Activated T-cell treated with anti-CD3 and anti-CD28 coated beads, Interleukin-2, amount 50 U/mL, for 4 hours (primary cell): ENCODE measurements around the gene NAXE. TPM values are rescaled to one million over a fixed set of nuclear protein-coding genes. Genes with fewer than 3 reads are reported as not detected.
A peak's percentile ranks its signal among the peaks of the same experiment; 100 is the strongest.
"Not testable (repeated sequence)": the region's sequence is repeated elsewhere in the genome, so short reads cannot be mapped to it uniquely, and the experiment has no call there.

Experiments
- ATAC-seq, 2 donors: fragments of 200-7000 bp; cut with Tn5 transposase; one replicate each; pipeline ENCODE4 v1.10.0; 2021
- DNase-seq: peaks from one replicate; pipeline ENCODE4 v3.0.0-alpha.2; 2020
- H3K27me3 Mint-ChIP-seq: one replicate; pipeline ENCODE4 v1.8.0; 2021; ENCODE audit warnings: low read depth, mixed read lengths
- H3K36me3 Mint-ChIP-seq: one replicate; pipeline ENCODE4 v1.8.0; 2022; ENCODE audit warnings: mixed read lengths; ENCODE audit not compliant: insufficient read depth
- H3K4me1 Mint-ChIP-seq: one replicate; pipeline ENCODE4 v1.8.0; 2021; ENCODE audit warnings: low read depth, mixed read lengths
- H3K4me3 Mint-ChIP-seq: one replicate; pipeline ENCODE4 v1.8.0; 2021; ENCODE audit warnings: mild to moderate bottlenecking, moderate library complexity, mixed read lengths
- H3K9me3 Mint-ChIP-seq: one replicate; pipeline ENCODE4 v1.8.0; 2021; ENCODE audit warnings: mixed read lengths
- total RNA-seq, 3 donors: library from RNA; stranded (reverse); gene quantifications; one replicate each; pipeline ENCODE4 v1.2.1, GENCODE V29; 2021

Gene NAXE
- total RNA-seq, 3 donors from 2014 or later = 80.3 to 102 (median 83.7) TPM

GRCh38 chr1:156581661-156582387 lies 9.8 kb upstream of the NAXE start:
- H3K36me3 Mint-ChIP-seq = no peaks in the 10 kb centered on the region
- DNase-seq (peak; percentile 32), ATAC-seq (peak; percentile 79 to 81)
- no peaks in the 10 kb centered on the region for H3K27me3 Mint-ChIP-seq
- H3K9me3 Mint-ChIP-seq = no peaks in the 10 kb centered on the region
- peaks cover 18% of the 10 kb centered on the region for H3K4me1 Mint-ChIP-seq
- H3K4me3 Mint-ChIP-seq = peak overlapping the region; percentile 79

DNA sequence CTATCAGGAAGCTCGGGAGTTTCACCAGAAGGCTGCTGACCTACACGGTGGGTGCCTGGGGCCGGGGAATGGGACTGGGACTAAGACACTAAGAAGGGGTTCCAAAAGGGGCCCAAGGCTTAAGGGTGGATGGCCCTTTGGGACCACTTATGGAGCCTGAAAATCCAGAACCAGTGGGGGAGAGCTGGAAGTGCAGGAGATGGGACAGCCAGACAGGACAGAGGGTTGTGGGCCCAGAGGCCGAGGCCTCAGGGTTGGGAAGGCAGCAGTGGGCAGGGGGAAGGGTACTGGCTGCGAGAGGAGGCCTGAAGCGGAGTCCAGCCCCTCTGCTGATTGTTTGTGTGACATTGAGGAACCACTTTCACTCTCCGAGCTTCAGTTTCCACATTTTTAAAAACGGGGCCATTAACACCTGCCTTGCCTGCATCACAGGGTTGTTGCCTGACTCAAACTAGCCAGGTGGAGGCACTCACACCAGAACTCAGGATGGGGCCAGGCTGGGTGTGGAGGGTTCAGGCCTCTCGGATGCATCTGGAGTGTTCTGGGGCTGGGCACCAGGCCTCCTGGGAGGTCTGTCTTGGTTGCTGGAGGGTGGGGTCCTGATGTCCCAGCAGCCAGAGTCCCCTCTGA lies 9.1 kb upstream of the NAXE start:
- H3K27me3 Mint-ChIP-seq = no peaks in the 10 kb centered on the region
- no peak for DNase-seq
- ATAC-seq = peak; percentile 31 to 39

GRCh38 chr1:156583821-156584622 lies 7.6 kb upstream of the NAXE start:
- DNase-seq = peak; percentile 72
- Mint-ChIP-seq H3K27me3 (no peaks in the 10 kb centered on the region), H3K36me3 (no peaks in the 10 kb centered on the region), H3K9me3 (no peaks in the 10 kb centered on the region), H3K4me3 (no peak overlapping the region), H3K4me1 (peaks cover 18% of the 10 kb centered on the region)
- ATAC-seq = peak in 1 of 2 donors; percentile 37

More for the DNA sequence above, 9.1 kb upstream of the NAXE start:
- H3K4me1 Mint-ChIP-seq = peaks cover 18% of the 10 kb centered on the region
- H3K9me3 Mint-ChIP-seq = no peaks in the 10 kb centered on the region
- H3K36me3 Mint-ChIP-seq = no peaks in the 10 kb centered on the region
- H3K4me3 Mint-ChIP-seq = peak overlapping the region; percentile 79

- Mint-ChIP-seq H3K9me3 (no peaks in the 10 kb centered on the region), H3K4me1 (peaks cover 18% of the 10 kb centered on the region), H3K36me3 (no peaks in the 10 kb centered on the region), H3K4me3 (no peak overlapping the region), H3K27me3 (no peaks in the 10 kb centered on the region)
- ATAC-seq (no peak), DNase-seq (no peak)
Observed at GRCh38 chr1:156584813-156585212, 6.8 kb upstream of the NAXE start.

DNA sequence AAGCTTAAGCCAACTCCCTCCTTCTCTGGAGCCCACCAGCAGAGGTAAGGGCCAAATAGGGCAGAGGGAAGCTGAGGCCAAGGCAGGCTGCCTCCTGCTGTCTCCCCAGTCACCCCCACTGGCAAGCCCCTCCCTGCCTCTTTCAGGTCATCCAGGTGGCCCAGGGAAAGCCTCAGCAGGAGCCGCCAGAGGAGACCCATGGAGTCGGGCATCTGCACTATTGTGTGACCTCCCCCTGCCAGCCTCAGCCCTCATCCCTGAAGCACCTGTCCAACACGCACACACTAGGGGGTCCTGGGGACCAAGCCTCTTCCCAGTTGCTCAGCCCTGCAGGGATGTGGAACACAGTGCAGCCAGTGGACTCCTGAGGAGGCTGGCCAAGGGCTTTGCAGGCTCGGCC lies 5.3 kb upstream of the NAXE start:
- no peaks in the 10 kb centered on the region for H3K36me3 Mint-ChIP-seq
- no peaks in the 10 kb centered on the region for H3K27me3 Mint-ChIP-seq
- H3K4me1 Mint-ChIP-seq = peaks cover 21% of the 10 kb centered on the region
- no peaks in the 10 kb centered on the region for H3K9me3 Mint-ChIP-seq
- no peak overlapping the region for H3K4me3 Mint-ChIP-seq
- ATAC-seq = no peak
- DNase-seq = no peak

DNA sequence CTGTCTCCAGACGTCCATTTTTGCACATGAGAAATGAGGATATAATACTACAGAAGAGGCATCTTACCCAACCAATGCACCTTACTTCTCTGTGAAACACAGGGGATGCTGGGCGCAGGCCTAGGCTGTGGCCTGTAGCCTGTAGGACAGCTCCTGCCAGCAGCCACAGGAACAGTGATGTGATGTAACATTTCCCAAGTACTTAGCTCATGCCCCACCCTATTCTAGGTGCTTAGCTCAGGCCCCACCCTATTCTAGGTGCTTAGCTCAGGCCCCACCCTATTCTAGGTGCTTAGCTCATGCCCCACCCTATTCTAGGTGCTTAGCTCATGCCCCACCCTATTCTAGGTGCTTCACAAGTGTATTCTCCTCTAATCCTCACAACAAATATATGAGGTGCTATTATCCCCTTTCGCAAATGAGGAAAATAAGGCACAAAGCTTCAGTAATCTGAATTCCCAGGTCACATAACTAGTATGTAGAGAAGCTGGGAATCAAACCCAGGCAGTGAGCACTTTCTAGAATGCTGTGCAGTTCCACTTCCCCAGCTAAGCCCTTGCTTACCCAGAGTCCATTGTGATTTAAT lies 4.6 kb upstream of the NAXE start:
- peaks cover 19% of the 10 kb centered on the region for H3K4me1 Mint-ChIP-seq
- no peak for DNase-seq
- no peaks in the 10 kb centered on the region for H3K9me3 Mint-ChIP-seq
- H3K27me3 Mint-ChIP-seq = no peaks in the 10 kb centered on the region
- H3K36me3 Mint-ChIP-seq = no peaks in the 10 kb centered on the region
- H3K4me3 Mint-ChIP-seq = no peak overlapping the region
- ATAC-seq = no peak

GRCh38 chr1:156587927-156588326 lies 3.6 kb upstream of the NAXE start:
- H3K4me1 Mint-ChIP-seq = peaks cover 16% of the 10 kb centered on the region
- not testable (repeated sequence) for H3K4me3 Mint-ChIP-seq, H3K36me3 Mint-ChIP-seq, H3K9me3 Mint-ChIP-seq, ATAC-seq, DNase-seq, H3K27me3 Mint-ChIP-seq

- no peaks in the 10 kb centered on the region for H3K36me3 Mint-ChIP-seq
- H3K27me3 Mint-ChIP-seq = no peaks in the 10 kb centered on the region
- no peaks in the 10 kb centered on the region for H3K9me3 Mint-ChIP-seq
- ATAC-seq (no peak), DNase-seq (no peak)
- H3K4me1 Mint-ChIP-seq = peaks cover 10% of the 10 kb centered on the region
- H3K4me3 Mint-ChIP-seq = no peak overlapping the region
Observed at GRCh38 chr1:156589546-156589945, 2.0 kb upstream of the NAXE start.

DNA sequence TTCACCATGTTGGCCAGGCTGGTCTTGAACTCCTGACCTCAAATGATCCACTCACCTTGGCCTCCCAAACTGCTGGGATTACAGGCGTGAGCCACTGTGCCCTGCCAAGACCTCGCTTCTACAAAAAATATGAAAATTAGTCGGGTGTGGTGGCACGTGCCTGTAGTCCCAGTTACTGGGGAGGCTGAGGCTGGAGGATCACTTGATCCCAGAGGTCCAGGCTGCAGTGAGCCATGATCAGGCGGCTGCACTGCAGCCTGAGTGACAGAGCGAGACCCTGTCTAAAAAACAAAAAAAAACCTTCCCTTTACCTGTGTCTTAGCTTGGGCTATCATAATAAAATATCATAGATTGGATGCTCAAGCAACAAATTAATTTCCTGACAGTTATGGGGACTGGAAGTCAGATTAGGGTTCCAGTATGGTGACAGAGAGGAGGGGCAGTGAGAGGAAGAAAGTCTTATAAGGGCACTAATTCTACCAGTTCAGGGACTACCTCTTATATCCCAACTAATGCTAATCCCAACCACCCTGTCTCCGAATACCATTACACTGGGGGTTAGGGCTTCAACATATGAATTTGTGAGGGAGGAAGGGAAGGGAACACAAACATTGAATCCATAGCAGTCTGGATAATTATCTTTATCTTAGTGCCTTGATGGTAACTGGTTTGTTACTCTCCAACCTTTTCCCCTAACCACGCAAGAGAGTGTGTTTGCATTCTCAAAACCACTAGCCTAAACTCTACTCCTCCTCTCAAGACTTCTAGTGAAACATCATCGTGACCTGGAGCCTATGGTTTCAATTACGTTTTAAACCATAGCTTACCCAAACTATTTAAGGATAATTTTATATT lies 1.0 kb upstream of the NAXE start:
- peaks cover 8% of the 10 kb centered on the region for H3K36me3 Mint-ChIP-seq
- H3K4me3 Mint-ChIP-seq = peak overlapping the region; percentile 84
- no peaks in the 10 kb centered on the region for H3K27me3 Mint-ChIP-seq
- peaks cover 10% of the 10 kb centered on the region for H3K4me1 Mint-ChIP-seq
- DNase-seq (no peak), ATAC-seq (no peak)
- H3K9me3 Mint-ChIP-seq = no peaks in the 10 kb centered on the region

GRCh38 chr1:156591181-156591431 lies 470 bp upstream of the NAXE start:
- Mint-ChIP-seq H3K27me3 (no peaks in the 10 kb centered on the region), H3K4me3 (peak overlapping the region; percentile 84), H3K4me1 (peaks cover 10% of the 10 kb centered on the region), H3K9me3 (no peaks in the 10 kb centered on the region), H3K36me3 (peaks cover 12% of the 10 kb centered on the region)
- peak in 1 of 2 donors; percentile 4 for ATAC-seq
- no peak for DNase-seq

DNA sequence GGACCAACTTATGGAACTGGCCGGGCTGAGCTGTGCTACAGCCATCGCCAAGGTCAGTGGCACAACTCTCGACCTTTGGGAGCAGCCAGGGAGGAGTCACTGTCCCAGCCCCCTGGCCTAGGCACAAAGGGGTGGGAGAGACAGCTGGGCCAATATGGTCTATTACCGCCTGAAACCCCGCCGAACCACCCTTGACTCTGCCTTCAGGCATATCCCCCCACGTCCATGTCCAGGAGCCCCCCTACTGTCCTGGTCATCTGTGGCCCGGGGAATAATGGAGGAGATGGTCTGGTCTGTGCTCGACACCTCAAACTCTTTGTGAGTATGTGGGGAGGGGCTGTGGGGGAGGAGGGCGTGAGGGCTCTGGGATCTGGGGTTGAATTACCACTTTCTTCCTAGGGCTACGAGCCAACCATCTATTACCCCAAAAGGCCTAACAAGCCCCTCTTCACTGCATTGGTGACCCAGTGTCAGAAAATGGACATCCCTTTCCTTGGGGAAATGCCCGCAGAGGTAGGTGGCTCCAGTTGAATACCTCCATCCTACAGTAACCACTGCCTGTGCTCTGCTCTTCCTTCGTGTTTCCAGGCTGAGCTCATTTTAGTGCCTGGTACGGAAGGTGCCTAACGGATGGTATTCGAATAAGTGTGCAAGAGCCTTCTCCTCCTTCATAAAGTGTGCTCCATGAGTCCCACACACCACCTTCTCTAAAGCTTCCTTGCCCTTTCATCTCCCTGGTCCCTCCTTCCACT lies 758 bp downstream of the NAXE start:
- H3K9me3 Mint-ChIP-seq = no peaks in the 10 kb centered on the region
- H3K27me3 Mint-ChIP-seq = no peaks in the 10 kb centered on the region
- H3K36me3 Mint-ChIP-seq = peaks cover 22% of the 10 kb centered on the region
- ATAC-seq (no peak), DNase-seq (no peak)
- peaks cover 10% of the 10 kb centered on the region for H3K4me1 Mint-ChIP-seq
- peak overlapping the region; percentile 84 for H3K4me3 Mint-ChIP-seq

- Mint-ChIP-seq H3K9me3 (no peaks in the 10 kb centered on the region), H3K4me1 (peaks cover 12% of the 10 kb centered on the region), H3K27me3 (no peaks in the 10 kb centered on the region), H3K4me3 (peak overlapping the region; percentile 84), H3K36me3 (peaks cover 27% of the 10 kb centered on the region)
- DNase-seq (no peak), ATAC-seq (no peak)
Observed at GRCh38 chr1:156592910-156593660, 1.5 kb downstream of the NAXE start.

DNA sequence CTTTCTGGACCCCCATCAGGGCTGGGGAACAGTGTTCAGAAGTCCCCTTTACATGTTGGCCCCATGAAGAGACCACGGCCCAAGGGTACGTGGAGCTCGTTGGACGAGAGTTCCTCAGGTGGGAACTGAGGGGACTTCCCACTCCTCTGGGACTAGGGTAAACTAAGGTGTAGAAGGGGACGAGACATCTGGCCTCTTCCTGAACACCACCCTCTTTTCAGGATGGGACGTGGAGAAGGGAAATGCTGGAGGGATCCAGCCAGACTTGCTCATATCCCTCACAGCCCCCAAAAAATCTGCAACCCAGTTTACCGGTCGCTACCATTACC lies 2.0 kb downstream of the NAXE start:
- H3K4me1 Mint-ChIP-seq = peaks cover 16% of the 10 kb centered on the region
- H3K9me3 Mint-ChIP-seq = no peaks in the 10 kb centered on the region
- H3K36me3 Mint-ChIP-seq = peaks cover 32% of the 10 kb centered on the region
- no peak for ATAC-seq
- DNase-seq = no peak
- no peaks in the 10 kb centered on the region for H3K27me3 Mint-ChIP-seq
- no peak overlapping the region for H3K4me3 Mint-ChIP-seq
